GM18526 (cell line): ENCODE results near the gene HOXB7.

Experiments
- POLR2A ChIP-seq: IDR thresholded peaks from 3 replicates; pipeline ENCODE4 v1.6.1; 2011; ENCODE audit not compliant: insufficient read length; ENCODE audit errors: extremely low read depth

Gene HOXB7

GRCh38 chr17:48558057-48558830 is 52.6 kb downstream of the HOXB7 start:
- TF ChIP-seq POLR2A = no peak
